ENCODE measurements around the gene LPP. TPM values are rescaled to one million over a fixed set of nuclear protein-coding genes. Genes with fewer than 3 reads are reported as not detected.
"Not testable (repeated sequence)": the region's sequence is repeated elsewhere in the genome, so short reads cannot be mapped to it uniquely, and the experiment has no call there.

LPP gene
- total RNA-seq, 2 donors from 2014 or later = 52.7 to 56.7 TPM

DNA sequence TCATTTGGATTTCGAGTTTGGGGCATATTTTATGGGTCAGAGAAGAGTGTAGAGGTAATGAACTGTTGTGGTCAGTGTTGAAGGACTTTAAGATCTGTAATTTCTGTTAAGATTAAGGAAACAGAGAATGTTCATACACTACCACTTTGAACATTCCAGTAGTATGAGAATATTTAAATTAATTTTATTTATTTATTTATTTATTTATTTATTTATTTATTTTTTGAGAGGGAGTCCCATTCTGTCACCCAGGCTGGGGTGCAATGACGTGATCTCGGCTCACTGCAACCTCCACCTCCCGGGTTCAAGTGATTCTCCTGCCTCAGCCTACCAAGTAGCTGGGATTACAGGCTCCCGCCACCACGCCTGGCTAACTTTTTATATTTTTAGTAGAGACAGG, 459.8 kb downstream of the LPP start:
- H3K4me3 Mint-ChIP-seq; DNase-seq (ENCODE audit: low spot score); H3K27me3 Mint-ChIP-seq; H3K9me3 Mint-ChIP-seq; H3K27ac Mint-ChIP-seq; ATAC-seq: not testable (repeated sequence)
- Mint-ChIP-seq H3K36me3 (peaks cover 16% of the 10 kb centered on the region), H3K4me1 (ENCODE audit: low read depth in 2 of 2) (peaks cover 0 to 14% of the 10 kb centered on the region in 2 donors)

DNA sequence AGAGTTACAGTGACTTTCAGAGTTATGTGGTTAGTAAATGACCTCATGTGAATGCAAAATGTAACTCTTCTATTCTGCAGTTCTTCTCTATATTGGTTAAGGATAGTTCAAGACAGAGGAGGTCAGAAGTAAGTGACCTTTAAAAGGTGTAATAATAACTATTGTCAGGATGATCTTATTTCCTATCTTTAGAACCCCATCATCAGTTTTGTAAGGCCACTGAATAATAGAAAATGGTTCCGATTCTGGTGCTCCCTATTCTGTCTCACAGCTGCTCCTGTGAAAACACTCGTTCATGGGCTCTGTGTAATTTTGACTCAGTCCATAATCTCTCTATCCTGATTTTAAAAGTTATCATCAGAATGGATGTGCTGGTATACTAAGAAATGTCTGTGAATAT, 463.3 kb downstream of the LPP start:
- Mint-ChIP-seq H3K4me1 (ENCODE audit: low read depth in 2 of 2) (peaks cover 3 to 13% of the 10 kb centered on the region in 2 donors), H3K27me3 (no peaks in the 10 kb centered on the region), H3K36me3 (peaks cover 13% of the 10 kb centered on the region), H3K4me3 (no peak overlapping the region), H3K27ac (no peak overlapping the region), H3K9me3 (no peaks in the 10 kb centered on the region)
- no peak for DNase-seq (ENCODE audit: low spot score)
- no peak for ATAC-seq

DNA sequence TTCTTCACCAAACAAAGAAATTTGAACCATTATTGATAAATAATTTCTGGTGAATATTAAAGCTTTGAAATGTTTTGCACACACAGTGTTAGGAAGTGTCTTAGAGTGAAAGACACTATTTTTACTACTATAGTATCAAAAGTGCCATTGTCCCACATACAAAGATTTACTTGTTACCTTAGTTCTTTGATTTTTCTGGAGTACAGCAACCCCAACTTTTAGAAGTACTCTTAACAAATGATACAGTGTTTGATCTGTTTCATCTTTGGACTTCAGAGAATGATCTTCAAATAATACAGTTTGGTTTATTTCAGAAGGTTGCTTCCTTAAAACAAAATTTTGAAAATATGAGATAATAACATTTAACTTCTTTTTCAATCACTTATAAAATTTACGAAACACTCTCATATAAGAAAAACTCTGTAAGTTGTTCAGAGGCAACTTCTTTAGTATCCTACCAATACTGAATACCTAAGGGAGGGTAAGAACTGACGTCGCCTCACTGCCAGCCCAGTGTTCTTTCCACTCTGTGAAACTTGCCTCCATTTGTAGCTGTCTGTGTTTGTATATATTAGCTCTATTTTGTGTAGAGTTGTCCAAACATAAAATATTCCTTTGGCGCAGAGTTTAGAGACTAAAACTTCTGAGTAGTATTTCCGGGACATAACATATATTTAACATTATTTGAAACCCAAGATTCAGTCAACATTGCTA, 464.2 kb downstream of the LPP start:
- Mint-ChIP-seq H3K27ac (no peak overlapping the region), H3K27me3 (no peaks in the 10 kb centered on the region), H3K9me3 (no peaks in the 10 kb centered on the region), H3K4me1 (ENCODE audit: low read depth in 2 of 2) (peaks cover 5 to 14% of the 10 kb centered on the region in 2 donors), H3K4me3 (no peak overlapping the region), H3K36me3 (peaks cover 15% of the 10 kb centered on the region)
- ATAC-seq = no peak
- no peak for DNase-seq (ENCODE audit: low spot score)

DNA sequence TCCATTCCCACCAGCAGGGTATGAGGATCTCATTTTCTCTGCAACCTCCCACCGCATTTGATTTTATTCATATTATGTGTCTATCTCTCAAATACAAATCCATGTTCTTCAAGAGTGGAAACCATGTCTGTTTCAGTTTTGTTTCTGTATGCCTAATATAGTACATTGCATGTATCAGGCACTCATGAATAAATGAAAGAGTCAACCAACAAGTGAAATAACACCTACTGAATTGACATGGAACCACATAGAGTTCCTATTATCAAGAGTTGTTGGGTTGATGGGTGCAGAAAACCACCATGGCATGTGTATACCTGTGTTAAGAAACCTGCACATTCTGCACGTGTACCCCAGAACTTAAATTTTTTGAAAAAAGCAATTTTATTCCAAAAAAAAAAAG, 466.8 kb downstream of the LPP start:
- Mint-ChIP-seq H3K27me3 (no peaks in the 10 kb centered on the region), H3K4me3 (no peak overlapping the region), H3K9me3 (no peaks in the 10 kb centered on the region), H3K4me1 (ENCODE audit: low read depth in 2 of 2) (peaks cover 10 to 16% of the 10 kb centered on the region in 2 donors), H3K36me3 (peaks cover 10% of the 10 kb centered on the region), H3K27ac (no peak overlapping the region)
- ATAC-seq (no peak), DNase-seq (ENCODE audit: low spot score) (no peak)

DNA sequence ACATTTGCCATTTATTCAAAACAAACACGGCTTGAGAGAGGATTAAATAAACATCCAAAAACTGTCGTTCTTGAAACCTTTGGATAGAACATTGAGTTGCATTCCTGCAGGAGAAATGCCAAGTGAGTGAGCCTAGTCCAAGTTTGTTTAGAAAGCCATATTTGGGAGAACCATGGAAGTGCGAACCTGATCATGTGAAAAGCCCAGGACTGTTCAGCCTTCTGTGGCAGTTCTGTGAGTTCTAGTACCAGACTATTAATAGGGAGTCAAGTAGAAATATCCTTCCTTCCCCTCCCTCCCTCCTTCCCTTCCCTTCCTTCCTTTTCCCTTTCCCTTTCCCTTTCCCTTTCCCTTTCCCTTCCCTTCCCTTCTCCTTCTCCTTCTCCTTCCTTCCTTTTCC, 470.4 kb downstream of the LPP start:
- DNase-seq (ENCODE audit: low spot score) (no peak), ATAC-seq (no peak)
- Mint-ChIP-seq H3K9me3 (no peaks in the 10 kb centered on the region), H3K36me3 (peaks cover 23% of the 10 kb centered on the region), H3K4me1 (ENCODE audit: low read depth in 2 of 2) (peaks cover 31% of the 10 kb centered on the region in 2 donors), H3K27me3 (no peaks in the 10 kb centered on the region), H3K27ac (no peak overlapping the region), H3K4me3 (no peak overlapping the region)

DNA sequence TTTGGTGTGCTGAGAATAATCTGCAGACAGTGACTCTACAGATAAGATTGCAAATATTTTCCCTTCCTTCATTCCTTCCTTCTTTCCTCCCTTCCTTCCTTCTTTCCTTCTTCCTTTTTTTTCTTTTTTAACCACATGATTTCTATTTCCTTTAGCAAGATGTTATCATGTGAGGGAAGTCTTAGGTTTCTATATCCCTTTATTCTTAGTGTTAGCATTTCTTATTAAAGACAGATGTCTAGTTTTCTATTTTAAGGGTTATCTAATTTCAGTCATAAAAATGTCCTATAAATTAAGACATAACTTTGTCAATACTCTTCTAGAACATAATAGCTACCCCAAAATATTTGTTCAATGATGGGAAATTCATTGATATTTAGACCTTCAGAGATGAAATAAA, 470.9 kb downstream of the LPP start:
- Mint-ChIP-seq H3K27ac (no peak overlapping the region), H3K4me3 (no peak overlapping the region), H3K27me3 (no peaks in the 10 kb centered on the region), H3K36me3 (peaks cover 23% of the 10 kb centered on the region), H3K4me1 (ENCODE audit: low read depth in 2 of 2) (peaks cover 31% of the 10 kb centered on the region in 2 donors), H3K9me3 (peaks cover under 1% of the 10 kb centered on the region)
- ATAC-seq (no peak), DNase-seq (ENCODE audit: low spot score) (no peak)

DNA sequence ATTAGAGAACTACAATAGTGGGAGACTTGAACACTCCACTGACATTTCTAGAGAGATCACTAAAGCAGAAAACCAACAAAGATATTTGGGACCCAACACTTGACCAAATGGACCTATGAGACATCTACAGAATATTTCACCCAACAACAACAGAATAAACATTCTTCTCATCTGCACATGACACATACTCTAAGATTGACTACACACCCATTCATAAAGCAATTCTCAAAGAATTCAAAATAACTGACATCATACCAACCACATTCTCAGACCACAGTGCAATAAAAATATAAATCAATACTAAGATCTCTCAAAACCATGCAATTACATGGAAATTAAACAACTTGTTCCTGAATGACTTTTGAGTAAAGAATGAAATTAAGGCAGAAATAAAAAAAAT, 473.7 kb downstream of the LPP start:
- H3K9me3 Mint-ChIP-seq = peaks cover 4% of the 10 kb centered on the region
- peak in 1 of 2 donors; percentile 72 for ATAC-seq
- H3K36me3 Mint-ChIP-seq = peaks cover 18% of the 10 kb centered on the region
- DNase-seq (ENCODE audit: low spot score) = no peak
- peaks cover 25 to 28% of the 10 kb centered on the region in 2 donors for H3K4me1 Mint-ChIP-seq (ENCODE audit: low read depth in 2 of 2)
- no peaks in the 10 kb centered on the region for H3K27me3 Mint-ChIP-seq
- H3K27ac Mint-ChIP-seq = peak overlapping the region; percentile 22 to 30
- peak overlapping the region; percentile 32 for H3K4me3 Mint-ChIP-seq

DNA sequence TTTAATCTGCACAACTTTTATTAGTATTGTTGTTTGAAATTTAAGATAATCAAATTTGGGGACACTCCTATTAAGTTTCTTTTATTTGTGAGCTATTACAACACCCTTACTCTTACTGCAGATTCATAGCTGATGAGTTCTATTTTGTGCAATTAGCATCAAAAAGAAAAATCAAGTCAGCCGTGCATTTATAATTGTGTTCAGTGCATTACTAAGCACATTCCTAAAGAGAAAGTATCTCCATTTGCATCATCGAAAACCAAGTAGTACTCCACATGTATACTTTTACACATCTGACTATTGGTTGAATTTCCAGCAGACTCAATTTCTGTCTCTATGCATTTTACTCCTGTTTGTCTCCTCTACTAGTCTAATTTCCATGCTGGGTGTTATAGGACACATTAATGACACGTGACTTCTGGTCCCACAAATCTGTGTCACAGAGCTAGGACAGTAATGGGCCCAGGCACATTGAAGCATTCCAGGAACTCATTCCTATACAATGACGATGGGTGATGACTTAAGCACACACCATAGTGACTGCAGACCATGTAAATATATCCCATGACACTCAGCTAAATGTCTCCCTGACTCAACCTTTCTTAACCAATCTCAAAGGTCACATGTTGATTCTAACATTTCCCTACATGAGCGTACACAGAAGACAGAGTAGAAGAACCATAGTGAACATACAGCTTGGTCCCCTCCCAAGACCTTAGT, 477.5 kb downstream of the LPP start:
- Mint-ChIP-seq H3K9me3 (peaks cover 4% of the 10 kb centered on the region), H3K4me3 (no peak overlapping the region), H3K36me3 (peaks cover 18% of the 10 kb centered on the region), H3K27me3 (no peaks in the 10 kb centered on the region), H3K4me1 (ENCODE audit: low read depth in 2 of 2) (peaks cover 20 to 26% of the 10 kb centered on the region in 2 donors), H3K27ac (peak overlapping the region in 1 of 2 donors; percentile 7)
- no peak for ATAC-seq
- no peak for DNase-seq (ENCODE audit: low spot score)

DNA sequence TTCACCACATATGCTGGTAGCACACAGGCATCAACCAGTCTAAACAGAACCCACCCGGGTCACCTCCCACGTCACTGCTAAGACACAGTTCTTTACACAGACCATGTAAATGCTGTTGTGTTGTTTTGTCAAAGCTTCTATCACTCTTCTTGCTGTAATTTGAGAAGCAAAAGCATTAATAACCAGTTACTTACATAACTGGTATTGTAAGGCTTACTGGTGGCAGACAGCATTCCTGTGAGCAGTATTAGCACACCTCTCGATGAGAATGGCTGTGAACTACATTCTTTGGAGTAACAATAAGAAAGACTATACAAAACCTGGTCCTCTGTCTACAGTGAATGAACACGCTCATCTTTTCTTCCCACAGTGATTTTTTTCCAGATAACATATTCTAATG, 479.2 kb downstream of the LPP start:
- H3K4me3 Mint-ChIP-seq = no peak overlapping the region
- H3K27ac Mint-ChIP-seq = peak overlapping the region in 1 of 2 donors; percentile 1
- H3K36me3 Mint-ChIP-seq = peaks cover 13% of the 10 kb centered on the region
- ATAC-seq (no peak), DNase-seq (ENCODE audit: low spot score) (no peak)
- H3K9me3 Mint-ChIP-seq = peaks cover 4% of the 10 kb centered on the region
- H3K4me1 Mint-ChIP-seq (ENCODE audit: low read depth in 2 of 2) = peaks cover 7 to 17% of the 10 kb centered on the region in 2 donors
- H3K27me3 Mint-ChIP-seq = no peaks in the 10 kb centered on the region

DNA sequence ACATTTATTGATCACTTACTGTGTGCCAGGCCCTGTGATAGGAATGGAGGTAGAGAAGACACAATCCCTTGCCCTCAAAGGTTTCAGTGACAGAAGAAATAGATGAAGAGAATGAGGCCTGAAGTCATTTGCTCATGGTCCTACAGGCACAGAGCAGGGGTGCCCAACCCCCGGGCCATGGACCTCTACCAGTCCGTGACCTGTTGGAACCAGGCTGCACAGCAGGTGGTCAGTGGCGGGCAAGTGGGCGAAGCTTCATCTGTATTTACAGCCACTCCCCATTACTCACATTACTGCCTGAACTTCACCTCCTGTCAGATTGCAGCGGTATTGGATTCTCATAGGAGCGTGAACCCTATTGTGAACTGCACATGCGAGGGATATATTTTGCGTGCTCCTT, 480.3 kb downstream of the LPP start:
- H3K36me3 Mint-ChIP-seq = peaks cover 5% of the 10 kb centered on the region
- no peak for ATAC-seq
- H3K9me3 Mint-ChIP-seq = peaks cover 4% of the 10 kb centered on the region

DNA sequence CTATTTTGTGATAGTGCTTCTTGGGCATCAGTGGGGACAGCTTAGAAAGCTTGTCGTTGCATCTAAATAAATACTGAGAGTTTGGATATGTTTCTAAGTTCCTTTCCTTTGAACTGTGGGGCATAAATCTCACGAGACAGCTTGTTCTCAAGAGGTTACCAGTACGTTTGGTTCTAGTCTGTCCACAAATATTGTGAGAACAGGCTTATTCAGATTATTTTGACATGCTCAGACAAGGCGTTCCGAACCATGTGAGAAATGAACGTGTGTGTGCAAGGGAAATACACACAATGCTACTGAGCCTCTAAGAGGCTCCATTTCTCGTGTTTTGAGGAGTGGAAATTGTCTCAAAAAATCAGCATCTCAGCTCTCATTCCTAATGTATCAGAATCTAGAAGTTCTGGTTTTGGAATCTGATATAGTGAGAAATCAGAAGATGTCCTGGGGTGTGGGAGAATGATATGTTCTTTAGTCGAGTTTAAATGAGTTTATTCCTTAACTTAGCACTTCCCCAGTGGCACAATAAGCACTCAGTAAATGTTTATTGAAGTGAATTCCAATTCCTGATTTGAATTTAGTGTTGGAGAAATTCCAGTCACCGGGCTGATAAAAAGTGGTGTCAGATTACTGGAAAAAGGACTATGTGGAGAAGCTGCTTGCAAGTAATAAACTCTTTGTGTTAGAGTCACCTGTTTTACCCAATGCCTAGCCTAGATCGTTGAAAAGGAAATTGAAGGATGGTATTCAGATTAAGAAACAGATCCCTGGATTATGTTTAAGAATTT, 481.5 kb downstream of the LPP start:
- DNase-seq (ENCODE audit: low spot score) (no peak), ATAC-seq (no peak)
- H3K4me1 Mint-ChIP-seq (ENCODE audit: low read depth in 2 of 2) = peaks cover 0 to 6% of the 10 kb centered on the region in 2 donors
- H3K27me3 Mint-ChIP-seq = no peaks in the 10 kb centered on the region
- H3K4me3 Mint-ChIP-seq = no peak overlapping the region
- peaks cover 5% of the 10 kb centered on the region for H3K36me3 Mint-ChIP-seq
- no peaks in the 10 kb centered on the region for H3K9me3 Mint-ChIP-seq
- no peak overlapping the region for H3K27ac Mint-ChIP-seq

More for the DNA sequence above, 480.3 kb downstream of the LPP start:
- no peak for DNase-seq (ENCODE audit: low spot score)
- Mint-ChIP-seq H3K4me3 (no peak overlapping the region), H3K27me3 (no peaks in the 10 kb centered on the region), H3K4me1 (ENCODE audit: low read depth in 2 of 2) (peaks cover 0 to 7% of the 10 kb centered on the region in 2 donors), H3K27ac (no peak overlapping the region)

DNA sequence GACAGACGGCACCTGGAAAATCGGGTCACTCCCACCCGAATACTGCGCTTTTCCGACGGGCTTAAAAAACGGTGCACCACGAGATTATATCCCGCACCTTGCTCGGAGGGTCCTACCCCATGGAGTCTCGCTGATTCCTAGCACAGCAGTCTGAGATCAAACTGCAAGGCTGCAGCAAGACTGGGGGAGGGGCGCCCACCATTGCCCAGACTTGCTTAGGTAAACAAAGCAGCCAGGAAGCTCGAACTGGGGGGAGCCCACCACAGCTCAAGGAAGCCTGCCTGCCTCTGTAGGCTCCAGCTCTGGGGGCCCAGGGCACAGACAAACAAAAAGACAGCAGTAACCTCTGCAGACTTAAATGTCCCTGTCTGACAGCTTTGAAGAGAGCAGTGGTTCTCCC, 482.3 kb downstream of the LPP start:
- not testable (repeated sequence) for H3K4me3 Mint-ChIP-seq; DNase-seq (ENCODE audit: low spot score); H3K36me3 Mint-ChIP-seq; ATAC-seq; H3K27me3 Mint-ChIP-seq; H3K4me1 Mint-ChIP-seq (ENCODE audit: low read depth in 2 of 2); H3K27ac Mint-ChIP-seq; H3K9me3 Mint-ChIP-seq

DNA sequence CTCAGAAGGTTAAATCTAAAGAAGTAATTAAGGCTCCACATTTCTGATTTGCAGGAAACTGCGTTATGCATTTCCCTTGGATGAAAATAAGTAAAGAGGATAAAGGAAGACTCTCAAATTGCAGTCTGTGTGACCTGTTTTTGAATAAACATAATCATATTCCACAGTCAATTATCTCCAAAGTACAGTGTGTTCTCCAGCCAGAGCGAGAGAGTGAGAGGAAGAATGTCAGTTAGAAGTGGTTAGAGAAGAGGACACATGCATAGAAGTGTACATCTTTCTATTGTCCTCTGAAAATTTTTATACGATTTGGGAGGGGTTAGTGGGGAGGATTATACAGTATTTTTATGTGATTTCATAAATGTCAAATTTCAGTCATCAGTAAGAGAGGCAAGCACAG, 487.1 kb downstream of the LPP start:
- no peak for DNase-seq (ENCODE audit: low spot score)
- no peak for ATAC-seq
- Mint-ChIP-seq H3K4me1 (ENCODE audit: low read depth in 2 of 2) (peaks cover 6 to 10% of the 10 kb centered on the region in 2 donors), H3K27ac (no peak overlapping the region), H3K27me3 (no peaks in the 10 kb centered on the region), H3K9me3 (no peaks in the 10 kb centered on the region), H3K36me3 (peaks cover 5% of the 10 kb centered on the region), H3K4me3 (no peak overlapping the region)

DNA sequence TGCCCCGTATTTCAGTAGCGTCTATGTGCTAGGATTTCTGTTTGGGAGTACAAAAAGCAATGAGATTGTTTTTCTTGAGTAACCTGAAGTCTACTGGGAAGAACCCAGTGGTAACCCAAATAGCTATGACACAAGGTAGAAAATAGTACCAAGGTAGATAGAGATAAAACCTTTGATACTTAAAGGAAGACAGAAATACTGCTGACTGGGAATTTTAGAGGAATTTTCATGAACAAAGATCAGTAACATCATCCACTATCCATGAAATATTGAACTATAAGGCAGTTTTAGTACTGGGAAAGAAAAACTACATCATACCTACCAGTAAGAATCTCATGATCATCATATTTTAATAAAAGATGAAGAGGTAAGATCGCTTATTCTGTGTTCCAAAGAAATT, 489.8 kb downstream of the LPP start:
- Mint-ChIP-seq H3K4me3 (no peak overlapping the region), H3K27me3 (no peaks in the 10 kb centered on the region), H3K4me1 (ENCODE audit: low read depth in 2 of 2) (peaks cover 15 to 27% of the 10 kb centered on the region in 2 donors), H3K9me3 (no peaks in the 10 kb centered on the region), H3K27ac (peak overlapping the region in 1 of 2 donors; percentile 2), H3K36me3 (no peaks in the 10 kb centered on the region)
- no peak for ATAC-seq
- no peak for DNase-seq (ENCODE audit: low spot score)
